Fibroblast of lung (primary cell): Measurements from ENCODE around the gene TWIST2. TPM values are rescaled to one million over a fixed set of nuclear protein-coding genes. Genes with fewer than 3 reads are reported as not detected.

Experiments
- DNase-seq, 2 donors: peaks; one replicate each; pipeline versions ENCODE4 v3.0.0 to v3.0.0-alpha.2; 2010; ENCODE audit warnings: low read depth in 2 of 2
- H2AFZ ChIP-seq: 2 replicates; pipeline ENCODE4 v1.5.1; 2012; ENCODE audit warnings: low read length, control low read depth, inconsistent platforms
- H3K27ac ChIP-seq: 2 replicates; pipeline ENCODE4 v1.5.1; 2011; ENCODE audit warnings: low read length, control low read depth; ENCODE audit not compliant: insufficient read depth
- H3K27me3 ChIP-seq: 2 replicates; pipeline ENCODE4 v1.5.1; 2011; ENCODE audit warnings: mild to moderate bottlenecking, low read length; ENCODE audit not compliant: control insufficient read depth, insufficient read depth
- H3K36me3 ChIP-seq: 2 replicates; pipeline ENCODE4 v1.5.1; 2011; ENCODE audit warnings: low read length; ENCODE audit not compliant: control insufficient read depth, insufficient read depth
- H3K4me1 ChIP-seq: 2 replicates; pipeline ENCODE4 v1.5.1; 2011; ENCODE audit warnings: low read length; ENCODE audit not compliant: control insufficient read depth, insufficient read depth; ENCODE audit errors: extremely low read depth
- H3K4me2 ChIP-seq: 2 replicates; pipeline ENCODE4 v1.5.1; 2011; ENCODE audit warnings: low read length, control low read depth; ENCODE audit not compliant: insufficient read depth; ENCODE audit errors: extremely low read depth
- H3K4me3 ChIP-seq, 4 experiments: fragments of 200-600 bp in 1 of 4; sonication (generic) in 1 of 4; replicated peaks in 1 of 4; 2 replicates each; pipeline ENCODE4 v1.5.1; 2011 to 2016; ENCODE audit warnings: low read length in 4 of 4, low read depth in 3 of 4, mild to moderate bottlenecking in 3 of 4, control low read depth in 2 of 4, inconsistent platforms in 1 of 4, mixed read lengths in 1 of 4; ENCODE audit not compliant: insufficient read depth in 1 of 4; ENCODE audit errors: control extremely low read depth in 1 of 4
- H3K79me2 ChIP-seq: 2 replicates; pipeline ENCODE4 v1.5.1; 2012; ENCODE audit warnings: mild to moderate bottlenecking, low read length, inconsistent platforms; ENCODE audit not compliant: control insufficient read depth, insufficient read depth
- H3K9ac ChIP-seq: 2 replicates; pipeline ENCODE4 v1.5.1; 2011; ENCODE audit warnings: mild to moderate bottlenecking, low read length, control low read depth; ENCODE audit not compliant: insufficient read depth
- H3K9me3 ChIP-seq: 2 replicates; pipeline ENCODE4 v1.5.1; 2012; ENCODE audit warnings: low read depth, low read length; ENCODE audit not compliant: control insufficient read depth, insufficient read depth
- H4K20me1 ChIP-seq: 2 replicates; pipeline ENCODE4 v1.5.1; 2011; ENCODE audit warnings: low read length; ENCODE audit not compliant: control insufficient read depth, insufficient read depth; ENCODE audit errors: extremely low read depth
- CTCF ChIP-seq, 2 donors: IDR thresholded peaks in 1 of 2; conservative IDR thresholded peaks in 1 of 2; 1 replicate in 1 of 2; 2 replicates in 1 of 2; pipeline ENCODE4 v1.5.1; 2011 to 2012; ENCODE audit warnings: low read length in 2 of 2, control low read depth in 1 of 2, inconsistent platforms in 1 of 2, low read depth in 1 of 2, mild to moderate bottlenecking in 1 of 2
- EZH2 ChIP-seq: IDR thresholded peaks from 2 replicates; pipeline ENCODE4 v1.5.1; 2012; ENCODE audit warnings: low read length, control low read depth, mild to moderate bottlenecking; ENCODE audit errors: missing control alignments
- polyA plus RNA-seq, 2 donors: library from polyadenylated mRNA; depleted of rRNA in 1 of 2; stranded (reverse) in 1 of 2; unstranded in 1 of 2; fragments of >200 nt; gene quantifications; 2 replicates each; pipeline ENCODE4 v1.2.1, GENCODE V29; 2011 to 2012; ENCODE audit warnings: missing spikeins in 1 of 2
- total RNA-seq: library from RNA; depleted of rRNA; stranded (reverse); fragments of >200 nt; gene quantifications from 2 replicates; pipeline ENCODE4 v1.2.1, GENCODE V29; 2014

Gene TWIST2
- total and polyA plus RNA-seq, 2 donors (not counting 1 experiment from before 2014, with no cell fraction given), result 85.2 to 118 TPM

DNA sequence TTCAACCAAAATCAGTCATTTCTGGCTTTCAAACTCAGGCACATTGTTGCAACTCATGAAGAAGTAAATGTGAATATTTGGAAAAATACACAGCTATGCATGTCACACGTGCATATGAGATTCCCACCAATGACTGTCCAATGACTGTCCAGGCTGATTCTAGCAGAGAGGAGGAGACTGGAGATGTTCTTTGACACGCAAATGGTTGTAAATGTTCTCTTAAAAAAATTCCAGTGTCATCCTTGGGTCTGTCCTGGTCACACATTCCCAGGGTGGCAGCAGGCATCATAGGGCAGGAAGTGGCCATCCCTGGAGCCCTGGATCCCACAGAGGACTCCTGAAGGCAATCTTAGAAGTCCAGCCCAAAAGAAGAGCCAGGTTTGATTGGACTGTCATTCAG is 40.9 kb downstream of the TWIST2 start:
- Histone ChIP-seq H4K20me1 (no peaks in the 10 kb centered on the region), H3K36me3 (peaks cover 16% of the 10 kb centered on the region), H3K9me3 (no peaks in the 10 kb centered on the region), H3K79me2 (peaks cover 77% of the 10 kb centered on the region), H3K27ac (no peak overlapping the region), H3K9ac (no peak overlapping the region), H3K4me2 (no peak overlapping the region), H3K4me3 (no peak overlapping the region), H3K4me1 (no peaks in the 10 kb centered on the region), H3K27me3 (no peaks in the 10 kb centered on the region), H2AFZ (no peak overlapping the region)
- DNase-seq, result no peak
- no peak for TF ChIP-seq EZH2
- TF ChIP-seq CTCF (conservative IDR thresholded peaks at IDR 0.05 in 1 of 2, IDR thresholded peaks at IDR 0.05 in 1 of 2; ENCODE audit: low read depth in 1 of 2, low read length in 2 of 2), result no peak

- no peak overlapping the region for H2AFZ ChIP-seq
- H3K79me2 ChIP-seq, result peaks cover 76% of the 10 kb centered on the region
- TF ChIP-seq CTCF (conservative IDR thresholded peaks at IDR 0.05 in 1 of 2, IDR thresholded peaks at IDR 0.05 in 1 of 2; ENCODE audit: low read depth in 1 of 2, low read length in 2 of 2) (no peak), EZH2 (no peak)
- H3K27me3 ChIP-seq, result no peaks in the 10 kb centered on the region
- no peak overlapping the region for H3K9ac ChIP-seq
- H3K27ac ChIP-seq, result no peak overlapping the region
- no peak for DNase-seq
- peaks cover 17% of the 10 kb centered on the region for H3K36me3 ChIP-seq
- H3K4me3 ChIP-seq, result no peak overlapping the region
- no peaks in the 10 kb centered on the region for H3K9me3 ChIP-seq
- peaks cover 9% of the 10 kb centered on the region for H3K4me1 ChIP-seq
- H4K20me1 ChIP-seq, result no peaks in the 10 kb centered on the region
- H3K4me2 ChIP-seq, result no peak overlapping the region
Observed at GRCh38 chr2:238890131-238890530, 42.2 kb downstream of the TWIST2 start.

DNA sequence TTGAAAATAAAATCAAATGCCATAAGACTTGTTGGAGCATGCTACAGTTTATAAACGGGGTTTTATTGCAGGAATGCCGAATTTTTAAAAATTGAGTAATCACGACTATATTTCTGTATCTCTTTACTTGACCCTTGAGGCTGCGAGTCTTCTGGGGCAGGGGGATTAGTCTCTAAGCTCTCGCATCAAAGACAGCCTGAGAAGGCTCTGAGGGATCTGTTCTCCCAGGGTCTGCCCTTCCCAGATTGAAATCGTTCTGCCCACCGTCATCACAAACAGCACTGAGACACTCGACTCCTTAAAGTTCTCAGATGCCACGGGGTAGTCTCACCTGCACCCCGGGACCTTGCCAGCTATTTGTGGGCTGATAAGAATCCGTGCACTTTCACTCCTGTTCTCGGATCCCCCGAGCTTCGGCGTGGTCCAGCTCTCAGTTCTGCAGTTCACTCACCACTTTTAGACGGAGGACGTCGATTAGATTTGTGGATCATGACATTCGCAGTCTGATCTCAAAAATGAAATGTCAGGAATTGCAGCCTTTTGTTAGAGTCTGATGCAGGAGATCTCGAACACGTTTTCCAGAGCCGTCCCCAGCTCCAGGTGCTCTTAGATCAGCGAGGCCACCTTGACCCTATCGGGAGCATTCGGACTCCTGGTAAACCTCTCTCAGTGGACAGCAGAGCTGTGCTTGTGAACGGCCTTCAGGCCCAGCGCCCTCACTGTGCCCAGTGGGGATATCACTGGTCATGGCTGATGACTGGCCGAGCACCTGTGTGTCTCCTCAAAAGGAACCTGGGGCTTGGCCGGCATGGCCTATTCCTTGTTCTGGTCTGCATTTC is 43.0 kb downstream of the TWIST2 start:
- no peak overlapping the region for H3K9ac ChIP-seq
- DNase-seq, result no peak
- H3K27me3 ChIP-seq, result no peaks in the 10 kb centered on the region
- no peaks in the 10 kb centered on the region for H4K20me1 ChIP-seq
- peaks cover 15% of the 10 kb centered on the region for H3K4me1 ChIP-seq
- H3K4me2 ChIP-seq, result no peak overlapping the region
- no peak overlapping the region for H3K27ac ChIP-seq
- TF ChIP-seq CTCF (conservative IDR thresholded peaks at IDR 0.05 in 1 of 2, IDR thresholded peaks at IDR 0.05 in 1 of 2; ENCODE audit: low read depth in 1 of 2, low read length in 2 of 2), result no peak
- no peak for TF ChIP-seq EZH2
- no peaks in the 10 kb centered on the region for H3K9me3 ChIP-seq
- H2AFZ ChIP-seq, result no peak overlapping the region
- H3K4me3 ChIP-seq, result no peak overlapping the region
- peaks cover 75% of the 10 kb centered on the region for H3K79me2 ChIP-seq
- H3K36me3 ChIP-seq, result peaks cover 14% of the 10 kb centered on the region
